NOMO-1 treated with DMSO at 0.1 percent for 48 hours (cell line): ENCODE results near the gene CLIC6.
"Not testable (repeated sequence)": the region's sequence is repeated elsewhere in the genome, so short reads cannot be mapped to it uniquely, and the experiment has no call there.

Source experiments
- DNase-seq: peaks from one replicate; lab custom pipeline; 2025; ENCODE audit not compliant: unreplicated experiment; lab: John Stamatoyannopoulos, UW

Gene CLIC6

DNA sequence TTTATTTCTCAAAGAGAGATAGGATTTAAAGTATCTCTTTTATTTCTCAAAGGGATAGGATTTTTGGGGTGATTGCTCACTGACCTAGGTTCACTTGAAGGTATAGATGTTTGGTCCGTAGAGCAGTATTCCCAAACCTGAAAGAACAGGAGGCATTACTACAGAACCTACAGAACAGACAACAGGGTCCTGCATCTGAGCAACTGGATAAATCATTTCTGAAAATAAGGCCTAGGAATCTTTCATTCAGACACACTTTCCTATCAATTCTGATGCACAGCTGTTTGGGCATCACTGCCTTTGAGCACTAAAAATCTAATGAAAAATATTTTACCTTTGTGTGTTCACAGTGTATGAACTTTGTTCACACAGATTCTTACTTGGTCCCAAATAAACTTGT, 17.2 kb upstream of the CLIC6 start:
- DNase-seq, result no peak

DNA sequence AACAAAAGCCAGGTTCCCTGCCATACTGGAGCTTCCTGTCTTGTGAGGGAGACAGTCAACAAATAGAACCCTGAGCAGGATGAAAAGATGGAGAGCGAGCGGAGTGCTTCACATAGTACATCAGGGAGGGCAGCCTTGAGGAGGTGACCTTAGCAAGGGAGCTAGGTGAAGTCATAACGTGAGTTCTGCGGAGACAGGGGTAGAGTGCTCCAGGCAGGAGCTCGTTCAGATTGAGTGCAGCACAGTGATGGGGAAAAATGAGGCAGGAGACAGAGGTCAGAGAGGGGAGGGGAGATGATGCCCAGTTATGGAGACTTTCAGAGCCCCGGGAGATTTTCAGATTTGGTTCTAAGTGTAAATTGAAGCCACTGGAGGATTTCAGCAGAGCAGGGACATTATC, 15.3 kb upstream of the CLIC6 start:
- DNase-seq, result no peak

DNA sequence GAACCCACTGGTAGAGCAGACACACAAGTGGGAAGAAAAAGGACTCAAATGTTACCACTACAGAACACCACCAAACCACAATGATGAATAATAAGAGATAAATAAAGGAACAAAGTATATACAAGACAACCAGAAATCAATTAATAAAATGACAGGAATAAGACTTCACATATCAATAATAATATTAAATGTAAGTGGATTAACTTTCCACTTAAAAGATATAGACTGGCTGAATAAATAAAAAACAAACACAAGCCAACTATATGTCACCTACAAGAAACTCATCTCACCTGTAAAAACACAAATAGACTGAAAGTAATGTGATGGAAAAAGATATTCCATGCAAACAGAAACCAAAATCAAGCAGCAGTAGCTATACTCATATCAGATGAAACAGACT, 6.9 kb upstream of the CLIC6 start:
- no peak for DNase-seq

DNA sequence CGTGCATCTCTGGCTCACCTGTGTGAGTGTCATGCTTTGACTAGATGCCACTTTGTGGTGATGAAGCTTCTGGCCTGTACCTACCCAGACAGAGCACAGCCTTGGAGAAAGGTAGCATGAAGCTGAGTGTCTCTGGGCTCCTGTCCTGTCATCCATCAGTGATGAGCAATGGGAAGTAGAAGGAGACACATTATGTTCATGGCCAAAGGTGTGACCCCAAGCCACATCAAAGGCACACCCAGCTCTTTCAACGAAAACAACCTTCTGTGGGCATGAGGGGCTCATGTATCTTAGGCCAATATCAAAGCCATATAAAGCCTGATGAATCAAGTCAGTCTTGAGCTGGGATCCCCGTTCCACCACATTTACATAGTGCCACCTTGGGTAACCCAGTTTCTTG, 1.0 kb upstream of the CLIC6 start:
- DNase-seq, result no peak

DNA sequence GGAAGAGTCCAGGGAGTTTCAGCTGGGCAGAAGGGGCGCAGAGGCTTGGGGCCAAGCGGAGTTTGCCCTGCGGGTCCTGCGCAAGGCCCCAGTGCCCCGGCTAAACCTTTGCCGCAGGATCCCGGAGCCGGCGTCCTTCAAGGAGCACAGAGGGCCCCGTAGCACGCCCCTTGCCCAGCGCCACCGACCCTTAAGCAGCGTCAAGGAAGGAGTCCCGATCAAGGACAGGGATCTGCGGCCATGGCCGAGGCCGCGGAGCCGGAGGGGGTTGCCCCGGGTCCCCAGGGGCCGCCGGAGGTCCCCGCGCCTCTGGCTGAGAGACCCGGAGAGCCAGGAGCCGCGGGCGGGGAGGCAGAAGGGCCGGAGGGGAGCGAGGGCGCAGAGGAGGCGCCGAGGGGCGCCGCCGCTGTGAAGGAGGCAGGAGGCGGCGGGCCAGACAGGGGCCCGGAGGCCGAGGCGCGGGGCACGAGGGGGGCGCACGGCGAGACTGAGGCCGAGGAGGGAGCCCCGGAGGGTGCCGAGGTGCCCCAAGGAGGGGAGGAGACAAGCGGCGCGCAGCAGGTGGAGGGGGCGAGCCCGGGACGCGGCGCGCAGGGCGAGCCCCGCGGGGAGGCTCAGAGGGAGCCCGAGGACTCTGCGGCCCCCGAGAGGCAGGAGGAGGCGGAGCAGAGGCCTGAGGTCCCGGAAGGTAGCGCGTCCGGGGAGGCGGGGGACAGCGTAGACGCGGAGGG, 520 bp downstream of the CLIC6 start:
- DNase-seq, result no peak

DNA sequence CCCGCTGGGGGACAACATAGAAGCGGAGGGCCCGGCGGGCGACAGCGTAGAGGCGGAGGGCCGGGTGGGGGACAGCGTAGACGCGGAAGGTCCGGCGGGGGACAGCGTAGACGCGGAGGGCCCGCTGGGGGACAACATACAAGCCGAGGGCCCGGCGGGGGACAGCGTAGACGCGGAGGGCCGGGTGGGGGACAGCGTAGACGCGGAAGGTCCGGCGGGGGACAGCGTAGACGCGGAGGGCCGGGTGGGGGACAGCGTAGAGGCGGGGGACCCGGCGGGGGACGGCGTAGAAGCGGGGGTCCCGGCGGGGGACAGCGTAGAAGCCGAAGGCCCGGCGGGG, 1.1 kb downstream of the CLIC6 start:
- not testable (repeated sequence) for DNase-seq

DNA sequence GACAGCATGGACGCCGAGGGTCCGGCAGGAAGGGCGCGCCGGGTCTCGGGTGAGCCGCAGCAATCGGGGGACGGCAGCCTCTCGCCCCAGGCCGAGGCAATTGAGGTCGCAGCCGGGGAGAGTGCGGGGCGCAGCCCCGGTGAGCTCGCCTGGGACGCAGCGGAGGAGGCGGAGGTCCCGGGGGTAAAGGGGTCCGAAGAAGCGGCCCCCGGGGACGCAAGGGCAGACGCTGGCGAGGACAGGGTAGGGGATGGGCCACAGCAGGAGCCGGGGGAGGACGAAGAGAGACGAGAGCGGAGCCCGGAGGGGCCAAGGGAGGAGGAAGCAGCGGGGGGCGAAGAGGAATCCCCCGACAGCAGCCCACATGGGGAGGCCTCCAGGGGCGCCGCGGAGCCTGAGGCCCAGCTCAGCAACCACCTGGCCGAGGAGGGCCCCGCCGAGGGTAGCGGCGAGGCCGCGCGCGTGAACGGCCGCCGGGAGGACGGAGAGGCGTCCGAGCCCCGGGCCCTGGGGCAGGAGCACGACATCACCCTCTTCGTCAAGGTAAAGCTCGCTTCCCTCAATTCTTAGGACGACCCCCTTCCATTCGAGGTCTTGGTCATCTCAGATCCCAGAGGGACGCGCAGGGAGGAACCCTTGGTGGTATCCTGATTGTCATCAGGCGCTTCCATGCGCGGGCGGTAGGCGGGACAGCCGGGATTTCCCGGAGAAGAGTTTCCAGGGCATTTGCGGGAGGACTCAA, 1.6 kb downstream of the CLIC6 start:
- no peak for DNase-seq

DNA sequence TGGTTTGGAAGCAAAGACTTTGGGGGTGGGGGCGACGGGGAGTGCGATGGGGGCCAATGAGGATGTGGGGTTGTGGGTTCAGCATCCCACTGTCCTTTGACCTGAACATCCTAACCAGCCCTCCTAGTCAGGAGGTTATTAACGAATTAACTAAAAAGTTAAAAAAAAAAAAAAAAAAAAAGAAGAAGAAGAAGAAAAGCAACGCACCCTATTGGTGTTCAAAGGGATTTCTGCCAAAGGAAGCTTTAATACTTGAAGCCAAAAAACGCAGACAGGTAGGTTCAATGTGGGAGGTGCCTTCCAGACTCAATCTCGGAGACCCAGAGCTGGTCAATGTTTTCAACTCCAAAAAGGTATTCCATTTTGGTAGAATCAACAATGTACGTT, 2.2 kb downstream of the CLIC6 start:
- DNase-seq, result no peak

DNA sequence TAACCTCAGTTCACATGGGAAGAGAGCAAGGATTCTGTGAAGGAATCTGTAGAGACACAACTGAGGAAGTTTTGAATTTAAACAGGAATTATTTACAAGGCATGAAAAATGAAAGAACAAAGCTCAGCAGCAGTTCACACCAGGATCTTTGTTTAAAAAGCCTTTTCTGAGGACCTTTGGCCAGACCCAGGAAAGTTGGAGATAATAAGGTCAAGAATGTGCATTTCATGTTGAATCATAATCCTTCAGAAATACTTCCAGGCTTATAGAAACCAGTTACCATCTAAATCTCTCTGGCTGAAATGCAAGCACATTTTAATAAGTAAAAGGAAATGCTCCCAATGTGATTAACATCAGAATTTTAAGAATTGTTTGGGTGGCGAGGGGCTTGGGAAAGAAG, 2.7 kb downstream of the CLIC6 start:
- DNase-seq, result no peak

DNA sequence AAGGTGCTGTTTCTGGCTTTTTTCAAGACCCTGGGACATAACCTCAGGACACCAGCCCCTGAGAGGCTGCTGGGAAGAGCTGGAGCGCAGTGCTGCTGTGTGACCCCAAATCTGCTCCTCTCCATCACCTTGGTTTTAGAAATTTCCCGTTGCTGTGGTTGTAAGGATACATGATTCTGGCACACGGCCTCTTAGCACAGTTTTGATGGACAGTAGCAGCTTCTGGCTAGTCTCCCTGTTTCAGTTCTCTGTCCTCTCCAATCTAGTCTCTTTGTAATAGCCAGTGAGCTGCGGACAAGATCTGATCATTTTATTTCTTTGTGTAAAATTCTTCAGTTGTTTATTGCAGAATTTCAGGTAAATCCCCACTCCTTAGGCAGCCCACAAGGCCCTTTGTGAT, 3.1 kb downstream of the CLIC6 start:
- no peak for DNase-seq

DNA sequence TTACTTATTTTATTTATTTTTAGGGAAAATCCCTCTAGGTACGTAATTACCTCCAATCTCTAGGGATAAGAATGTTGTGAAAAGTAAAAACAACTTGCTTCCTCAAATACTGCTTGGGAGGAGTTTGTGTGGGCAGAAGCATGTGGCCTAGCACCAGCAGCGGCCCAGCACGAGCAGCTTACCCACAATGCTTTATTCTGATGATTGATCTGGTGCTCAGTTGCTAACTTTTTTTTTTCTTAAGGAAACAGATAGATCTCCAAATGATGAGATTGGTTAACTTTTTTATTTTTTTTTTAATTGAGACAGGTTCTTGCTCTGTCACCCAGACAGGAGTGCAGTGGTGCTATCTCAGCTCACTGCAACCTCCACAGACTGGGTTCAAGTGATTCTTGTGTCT, 4.2 kb downstream of the CLIC6 start:
- DNase-seq, result no peak

DNA sequence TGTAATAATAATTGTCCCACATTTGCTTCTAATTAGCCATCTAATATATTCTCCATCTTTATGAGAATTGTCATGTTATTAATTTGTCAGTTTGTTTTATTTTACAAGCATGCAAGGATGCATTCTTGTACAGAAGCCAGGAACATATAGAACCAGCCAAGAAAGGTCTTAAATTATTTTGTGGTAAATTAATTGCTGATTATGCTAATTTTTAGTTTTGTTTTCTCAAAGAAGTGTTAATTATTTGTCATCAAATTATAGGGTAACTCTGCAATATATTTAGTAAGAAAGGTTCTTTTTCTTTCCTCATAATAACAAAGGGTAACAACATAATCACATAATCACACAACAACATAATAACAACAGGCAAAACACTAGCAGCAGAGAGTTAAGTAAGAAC, 5.7 kb downstream of the CLIC6 start:
- no peak for DNase-seq

DNA sequence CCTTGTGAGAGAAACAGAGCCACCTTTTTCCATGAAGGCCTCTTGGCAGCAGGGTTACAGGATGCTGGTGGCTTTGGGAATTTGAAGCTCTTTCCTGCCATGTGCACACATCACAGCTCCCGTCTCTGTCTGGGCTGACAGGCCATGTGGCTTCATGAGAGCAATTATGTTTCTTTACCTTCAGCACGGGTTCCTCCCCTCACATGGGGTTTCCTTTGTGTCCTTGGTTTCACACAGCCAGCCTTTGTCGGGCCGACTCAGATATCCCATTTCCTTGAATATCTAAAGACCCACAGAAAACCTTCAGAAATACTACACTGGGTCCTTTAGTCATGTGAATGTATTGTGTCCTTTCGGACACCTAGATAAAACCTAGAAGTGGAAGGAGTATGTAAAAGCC, 7.1 kb downstream of the CLIC6 start:
- DNase-seq, result no peak

DNA sequence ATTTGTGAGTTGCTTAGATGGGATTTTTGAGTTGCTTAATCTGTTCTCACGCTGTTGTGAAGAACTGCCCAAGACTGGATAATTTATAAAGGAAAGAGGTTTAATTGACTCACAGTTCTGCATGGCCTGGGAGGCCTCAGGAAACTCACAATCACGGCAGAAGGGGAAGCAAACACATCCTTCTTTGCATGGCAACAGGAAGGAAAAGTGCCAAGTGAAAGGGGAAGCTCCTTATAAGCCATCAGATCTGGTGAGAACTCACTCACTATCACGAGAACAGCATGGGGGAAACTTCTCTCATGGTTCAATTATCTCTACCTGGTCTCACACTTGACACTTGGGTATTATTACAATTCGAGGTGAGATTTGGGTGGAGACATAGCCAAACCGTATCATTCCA, 10.3 kb downstream of the CLIC6 start:
- DNase-seq, result peak; percentile 48

DNA sequence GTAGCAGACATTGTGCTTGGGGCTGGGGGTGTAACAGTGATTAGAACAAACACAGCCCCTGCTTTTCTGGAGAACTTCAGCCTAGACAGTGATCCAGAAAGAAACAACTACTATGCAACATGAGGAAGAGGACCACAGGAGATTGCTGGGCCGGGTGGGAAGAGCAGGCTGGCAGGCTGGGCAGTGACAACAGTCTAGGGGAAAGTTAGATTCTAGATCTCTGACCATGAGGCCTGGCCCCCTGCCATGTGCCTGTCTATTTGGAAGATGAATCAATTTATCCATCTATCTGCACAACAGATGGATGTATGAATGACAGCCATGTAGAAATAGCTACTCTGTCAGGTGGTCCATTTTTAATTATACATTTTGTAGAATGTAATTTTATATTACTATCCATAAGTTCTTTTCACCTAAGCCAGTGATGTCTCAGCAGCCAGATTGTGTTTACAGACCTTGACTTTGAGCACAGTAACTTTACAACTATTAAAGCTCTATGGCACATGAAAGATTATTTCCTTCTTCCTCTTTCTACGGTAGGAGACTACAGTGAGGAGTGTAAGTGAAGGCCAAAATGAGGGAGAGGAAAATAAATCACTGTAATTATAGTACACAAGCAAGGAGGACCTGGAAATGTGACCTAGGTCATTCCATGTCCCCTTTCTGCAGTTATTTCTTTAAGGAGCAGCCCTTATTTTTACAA, 15.5 kb downstream of the CLIC6 start:
- no peak for DNase-seq

DNA sequence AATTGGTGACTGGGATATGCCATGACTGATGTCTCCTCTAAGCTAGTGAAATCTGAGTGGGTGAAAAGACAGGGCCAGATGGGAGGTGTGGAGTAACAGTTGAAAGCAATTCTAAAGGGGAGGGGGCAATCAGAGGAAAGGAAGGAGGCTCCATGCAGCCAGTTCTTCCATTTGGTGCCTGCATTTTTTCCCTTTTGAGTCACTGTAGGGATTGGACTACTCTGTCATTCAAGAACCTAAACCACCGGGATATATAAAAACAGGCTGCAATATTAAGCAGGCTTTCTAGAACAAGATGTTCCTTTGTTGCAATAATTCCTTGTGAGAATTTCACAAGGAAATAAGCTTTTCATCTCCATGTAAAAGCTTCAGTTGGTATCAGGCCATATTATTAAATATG, 18.3 kb downstream of the CLIC6 start:
- DNase-seq, result no peak

DNA sequence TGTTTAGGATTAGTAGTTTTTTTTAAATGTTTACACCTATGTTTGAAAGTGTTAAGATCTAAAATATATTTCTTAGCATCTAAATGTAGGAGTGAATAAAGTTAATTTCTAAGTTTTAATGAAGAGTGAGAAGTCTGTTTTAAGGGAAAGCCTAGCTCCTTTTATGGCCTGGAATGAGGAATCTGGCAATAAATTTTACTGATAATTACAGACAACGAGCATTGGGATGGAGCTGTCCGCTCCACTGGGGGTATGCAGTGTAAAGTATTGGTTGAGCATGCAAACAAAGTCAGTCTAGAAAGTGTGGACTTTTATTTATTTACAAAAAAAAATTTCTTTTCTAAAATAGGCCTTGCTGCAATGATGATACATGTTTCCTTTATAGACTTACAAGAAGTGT, 19.0 kb downstream of the CLIC6 start:
- no peak for DNase-seq

DNA sequence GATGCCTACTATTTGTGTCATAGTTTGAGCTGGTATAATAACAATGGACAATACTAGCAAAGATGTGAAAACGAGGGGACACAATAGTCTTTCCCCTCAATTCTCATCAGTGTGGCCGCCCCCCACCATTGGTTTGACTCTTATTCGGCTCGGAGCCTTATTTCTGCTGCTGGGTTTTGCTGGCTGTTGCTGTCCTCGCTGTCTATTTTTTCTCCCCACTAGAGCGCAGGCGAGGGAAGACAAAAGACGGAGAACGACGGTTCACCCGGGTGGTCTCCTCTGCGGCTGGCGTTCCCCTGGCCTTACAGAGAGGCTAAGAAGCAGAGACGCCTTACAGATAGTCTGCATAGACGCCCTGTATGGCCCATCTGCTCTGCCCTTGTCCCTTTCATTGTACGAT, 19.4 kb downstream of the CLIC6 start:
- no peak for DNase-seq

DNA sequence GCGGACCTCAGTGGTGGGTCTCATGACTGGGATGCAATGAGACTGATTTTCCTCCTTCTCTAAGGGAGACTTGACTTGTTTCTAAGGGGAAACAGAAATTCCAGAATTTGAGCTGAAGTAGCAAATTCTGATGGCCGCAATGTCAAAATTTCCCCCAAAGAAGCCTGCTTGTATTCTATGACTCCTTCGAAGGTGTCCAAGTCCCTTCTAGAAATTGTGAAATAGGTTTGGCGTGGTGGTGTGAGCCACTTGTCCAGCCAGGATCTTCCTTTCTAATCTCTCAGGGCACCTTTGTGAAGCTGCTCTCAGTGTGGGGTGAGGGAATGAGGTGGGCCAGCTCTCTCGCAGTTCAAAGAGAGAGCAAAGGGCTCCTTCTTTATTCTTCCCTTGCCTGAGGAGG, 19.9 kb downstream of the CLIC6 start:
- DNase-seq, result no peak

DNA sequence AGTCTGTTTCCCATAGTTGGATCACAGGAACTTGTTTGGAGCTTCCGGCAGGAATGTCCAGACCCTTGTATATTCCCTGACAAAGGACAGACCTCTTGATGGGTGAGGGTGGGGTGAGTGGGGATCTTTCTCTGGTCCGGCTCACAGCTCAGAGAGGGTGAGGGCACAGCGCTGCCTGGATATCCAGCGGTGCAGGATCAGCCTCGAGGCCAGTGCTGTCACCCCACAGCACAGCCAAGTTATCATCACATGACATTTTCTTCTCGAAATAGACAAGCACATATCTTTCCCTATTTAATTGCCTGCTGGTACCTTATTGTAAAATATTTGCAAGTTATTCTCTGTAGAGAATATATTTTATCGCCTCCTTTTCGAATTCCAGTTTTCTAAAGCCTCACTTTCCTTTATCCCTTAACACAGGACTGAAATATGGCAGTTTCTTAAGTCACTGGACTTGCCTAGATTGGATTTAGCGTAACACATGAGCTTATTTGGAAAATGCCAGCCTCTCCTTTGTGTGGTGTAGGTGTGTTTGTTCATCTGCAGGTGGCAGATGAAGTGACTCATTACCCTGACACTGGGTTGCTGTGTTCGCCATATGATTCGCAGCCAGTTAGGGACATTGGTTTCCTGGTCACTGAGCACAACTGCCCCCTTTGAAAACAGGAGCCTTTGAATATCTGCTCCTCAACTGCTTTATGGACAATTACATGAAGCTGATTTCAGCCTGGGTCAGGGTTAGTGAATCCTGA, 21.4 kb downstream of the CLIC6 start:
- no peak for DNase-seq

DNA sequence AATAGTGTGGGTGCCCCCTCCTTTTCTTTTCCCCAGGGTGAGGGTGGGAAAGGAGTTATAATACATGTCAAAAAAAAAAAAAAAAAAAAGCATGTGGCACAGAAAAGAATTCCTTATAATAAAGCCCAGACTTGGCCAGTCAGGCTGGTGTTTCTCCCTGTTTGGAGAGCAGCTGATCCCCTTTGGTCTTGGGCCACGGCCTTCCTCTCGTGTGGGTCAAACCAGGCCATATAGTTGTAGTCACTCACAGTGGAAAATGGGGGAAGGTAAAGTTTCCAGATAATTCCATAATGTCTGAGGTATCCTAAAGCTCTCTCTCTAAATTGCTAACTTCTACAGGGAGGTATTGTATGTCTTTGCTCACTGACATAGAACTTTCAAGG, 22.0 kb downstream of the CLIC6 start:
- no peak for DNase-seq
